ENCODE results near the gene PDCD6IP. TPM values are rescaled to one million over a fixed set of nuclear protein-coding genes. Genes with fewer than 3 reads are reported as not detected.

The PDCD6IP gene
- total and polyA plus RNA-seq, 2 experiments from 2014 or later, result 45.1 to 185 TPM

DNA sequence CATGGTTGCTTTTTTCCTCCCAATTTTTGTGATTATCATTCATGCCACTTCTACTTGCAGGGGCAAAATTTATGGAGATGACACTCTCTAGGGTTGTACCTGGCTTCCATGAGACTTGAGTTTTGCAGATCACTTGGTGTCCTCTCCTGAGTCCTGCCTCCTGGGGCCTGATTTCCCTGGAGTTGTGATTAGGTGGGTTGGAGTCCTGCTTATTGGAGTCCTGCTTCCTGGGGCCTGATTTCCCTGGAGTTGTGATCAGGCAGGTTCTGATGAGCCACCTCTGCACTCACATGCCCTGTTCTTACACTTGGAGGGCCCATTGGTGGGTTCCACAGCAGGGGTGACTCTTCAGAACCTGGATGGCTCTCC, 102.0 kb downstream of the PDCD6IP start (continued):
- TF ChIP-seq, protein P1, sequence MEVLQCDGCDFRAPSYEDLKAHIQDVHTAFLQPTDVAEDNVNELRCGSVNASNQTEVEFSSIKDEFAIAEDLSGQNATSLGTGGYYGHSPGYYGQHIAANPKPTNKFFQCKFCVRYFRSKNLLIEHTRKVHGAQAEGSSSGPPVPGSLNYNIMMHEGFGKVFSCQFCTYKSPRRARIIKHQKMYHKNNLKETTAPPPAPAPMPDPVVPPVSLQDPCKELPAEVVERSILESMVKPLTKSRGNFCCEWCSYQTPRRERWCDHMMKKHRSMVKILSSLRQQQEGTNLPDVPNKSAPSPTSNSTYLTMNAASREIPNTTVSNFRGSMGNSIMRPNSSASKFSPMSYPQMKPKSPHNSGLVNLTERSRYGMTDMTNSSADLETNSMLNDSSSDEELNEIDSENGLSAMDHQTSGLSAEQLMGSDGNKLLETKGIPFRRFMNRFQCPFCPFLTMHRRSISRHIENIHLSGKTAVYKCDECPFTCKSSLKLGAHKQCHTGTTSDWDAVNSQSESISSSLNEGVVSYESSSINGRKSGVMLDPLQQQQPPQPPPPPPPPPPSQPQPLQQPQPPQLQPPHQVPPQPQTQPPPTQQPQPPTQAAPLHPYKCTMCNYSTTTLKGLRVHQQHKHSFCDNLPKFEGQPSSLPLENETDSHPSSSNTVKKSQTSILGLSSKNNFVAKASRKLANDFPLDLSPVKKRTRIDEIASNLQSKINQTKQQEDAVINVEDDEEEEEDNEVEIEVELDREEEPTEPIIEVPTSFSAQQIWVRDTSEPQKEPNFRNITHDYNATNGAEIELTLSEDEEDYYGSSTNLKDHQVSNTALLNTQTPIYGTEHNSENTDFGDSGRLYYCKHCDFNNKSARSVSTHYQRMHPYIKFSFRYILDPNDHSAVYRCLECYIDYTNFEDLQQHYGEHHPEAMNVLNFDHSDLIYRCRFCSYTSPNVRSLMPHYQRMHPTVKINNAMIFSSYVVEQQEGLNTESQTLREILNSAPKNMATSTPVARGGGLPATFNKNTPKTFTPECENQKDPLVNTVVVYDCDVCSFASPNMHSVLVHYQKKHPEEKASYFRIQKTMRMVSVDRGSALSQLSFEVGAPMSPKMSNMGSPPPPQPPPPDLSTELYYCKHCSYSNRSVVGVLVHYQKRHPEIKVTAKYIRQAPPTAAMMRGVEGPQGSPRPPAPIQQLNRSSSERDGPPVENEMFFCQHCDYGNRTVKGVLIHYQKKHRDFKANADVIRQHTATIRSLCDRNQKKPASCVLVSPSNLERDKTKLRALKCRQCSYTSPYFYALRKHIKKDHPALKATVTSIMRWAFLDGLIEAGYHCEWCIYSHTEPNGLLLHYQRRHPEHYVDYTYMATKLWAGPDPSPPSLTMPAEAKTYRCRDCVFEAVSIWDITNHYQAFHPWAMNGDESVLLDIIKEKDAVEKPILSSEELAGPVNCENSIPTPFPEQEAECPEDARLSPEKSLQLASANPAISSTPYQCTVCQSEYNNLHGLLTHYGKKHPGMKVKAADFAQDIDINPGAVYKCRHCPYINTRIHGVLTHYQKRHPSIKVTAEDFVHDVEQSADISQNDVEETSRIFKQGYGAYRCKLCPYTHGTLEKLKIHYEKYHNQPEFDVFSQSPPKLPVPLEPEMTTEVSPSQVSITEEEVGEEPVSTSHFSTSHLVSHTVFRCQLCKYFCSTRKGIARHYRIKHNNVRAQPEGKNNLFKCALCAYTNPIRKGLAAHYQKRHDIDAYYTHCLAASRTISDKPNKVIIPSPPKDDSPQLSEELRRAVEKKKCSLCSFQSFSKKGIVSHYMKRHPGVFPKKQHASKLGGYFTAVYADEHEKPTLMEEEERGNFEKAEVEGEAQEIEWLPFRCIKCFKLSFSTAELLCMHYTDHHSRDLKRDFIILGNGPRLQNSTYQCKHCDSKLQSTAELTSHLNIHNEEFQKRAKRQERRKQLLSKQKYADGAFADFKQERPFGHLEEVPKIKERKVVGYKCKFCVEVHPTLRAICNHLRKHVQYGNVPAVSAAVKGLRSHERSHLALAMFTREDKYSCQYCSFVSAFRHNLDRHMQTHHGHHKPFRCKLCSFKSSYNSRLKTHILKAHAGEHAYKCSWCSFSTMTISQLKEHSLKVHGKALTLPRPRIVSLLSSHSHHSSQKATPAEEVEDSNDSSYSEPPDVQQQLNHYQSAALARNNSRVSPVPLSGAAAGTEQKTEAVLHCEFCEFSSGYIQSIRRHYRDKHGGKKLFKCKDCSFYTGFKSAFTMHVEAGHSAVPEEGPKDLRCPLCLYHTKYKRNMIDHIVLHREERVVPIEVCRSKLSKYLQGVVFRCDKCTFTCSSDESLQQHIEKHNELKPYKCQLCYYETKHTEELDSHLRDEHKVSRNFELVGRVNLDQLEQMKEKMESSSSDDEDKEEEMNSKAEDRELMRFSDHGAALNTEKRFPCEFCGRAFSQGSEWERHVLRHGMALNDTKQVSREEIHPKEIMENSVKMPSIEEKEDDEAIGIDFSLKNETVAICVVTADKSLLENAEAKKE (CRISPR knock-in tag; IDR thresholded peaks at IDR 0.05), result no peak
- TF ChIP-seq EZH2 (IDR thresholded peaks at IDR 0.05; ENCODE audit: low read depth, unreplicated experiment) (no peak), POLR2AphosphoS5 (IDR thresholded peaks at IDR 0.05; ENCODE audit: low read depth) (no peak), ZNF331 (CRISPR knock-in tag; IDR thresholded peaks at IDR 0.05; ENCODE audit: low read depth) (no peak)

DNA sequence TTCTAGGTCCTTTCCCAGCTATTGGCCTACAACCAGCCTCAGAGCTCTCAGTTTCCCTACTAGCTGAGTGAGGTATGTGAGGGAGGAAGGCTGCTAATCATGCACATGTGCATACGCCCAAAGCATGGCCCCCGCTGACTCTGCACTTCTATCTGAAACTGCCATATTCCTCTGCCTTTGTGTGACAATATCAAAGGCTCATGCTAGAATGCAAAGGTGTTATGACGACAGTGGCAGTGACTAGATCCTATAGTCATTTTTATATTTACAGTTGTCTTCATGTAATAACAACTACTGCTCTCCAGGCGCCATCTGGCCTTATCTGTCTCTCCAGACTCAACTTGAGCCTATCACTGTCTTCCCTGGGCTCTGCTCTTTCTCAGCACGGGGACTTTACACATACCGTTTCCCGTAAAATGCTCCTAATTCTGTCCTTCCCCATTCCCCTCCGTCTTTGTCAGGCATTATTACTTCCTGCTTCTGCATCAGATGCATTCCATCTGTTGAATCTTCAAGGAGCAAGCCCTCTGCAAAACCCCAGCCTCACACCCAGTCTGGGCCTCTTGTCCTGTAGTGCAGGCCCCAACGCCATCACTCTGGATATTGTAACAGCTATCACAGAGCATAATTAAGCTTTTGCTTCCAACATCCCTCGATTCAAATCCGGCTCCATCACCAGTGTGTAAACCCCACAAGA, 102.5 kb downstream of the PDCD6IP start:
- Histone ChIP-seq H3K27ac (ENCODE audit: low read depth) (no peak overlapping the region), H3K4me2 (no peak overlapping the region), H4K20me1 (replicated peaks; ENCODE audit: insufficient read depth) (no peaks in the 10 kb centered on the region), H3F3A (replicated peaks; ENCODE audit: low read depth) (no peaks in the 10 kb centered on the region), H3K9me2 (ENCODE audit: insufficient read depth) (no peaks in the 10 kb centered on the region; the same call in 1 of the 2 replicates), H3K79me2 (replicated peaks; ENCODE audit: insufficient read depth) (no peaks in the 10 kb centered on the region), H3K4me3 (no peak overlapping the region), H3K27me3 (ENCODE audit: insufficient read depth) (no peaks in the 10 kb centered on the region), H2AFZ (peak overlapping the region; percentile 23; the same call in 1 of the 2 replicates), H3K36me3 (ENCODE audit: insufficient read depth) (no peaks in the 10 kb centered on the region; the same call in 1 of the 2 replicates), H3K4me1 (ENCODE audit: insufficient read depth) (no peaks in the 10 kb centered on the region)
- Mint-ChIP-seq H3K27me3 (ENCODE audit: insufficient read depth, low read depth, poor library complexity) (peaks cover 4% of the 10 kb centered on the region), H3K9me3 (no peaks in the 10 kb centered on the region), H3K27ac (no peak overlapping the region), H3K4me1 (no peaks in the 10 kb centered on the region), H3K4me3 (no peak overlapping the region), H3K36me3 (ENCODE audit: low read depth) (no peaks in the 10 kb centered on the region; the same call in 2 of the 3 replicates)
- ATAC-seq (no peak), DNase-seq (ENCODE audit: low spot score) (no peak)
- TF ChIP-seq EZH2 (IDR thresholded peaks at IDR 0.05; ENCODE audit: low read depth, unreplicated experiment) (no peak), EZH2phosphoT487 (IDR thresholded peaks at IDR 0.05; ENCODE audit: unreplicated experiment) (no peak), NANOG (IDR thresholded peaks at IDR 0.05; ENCODE audit: borderline replicate concordance) (no peak)
- TF ChIP-seq, protein P2, sequence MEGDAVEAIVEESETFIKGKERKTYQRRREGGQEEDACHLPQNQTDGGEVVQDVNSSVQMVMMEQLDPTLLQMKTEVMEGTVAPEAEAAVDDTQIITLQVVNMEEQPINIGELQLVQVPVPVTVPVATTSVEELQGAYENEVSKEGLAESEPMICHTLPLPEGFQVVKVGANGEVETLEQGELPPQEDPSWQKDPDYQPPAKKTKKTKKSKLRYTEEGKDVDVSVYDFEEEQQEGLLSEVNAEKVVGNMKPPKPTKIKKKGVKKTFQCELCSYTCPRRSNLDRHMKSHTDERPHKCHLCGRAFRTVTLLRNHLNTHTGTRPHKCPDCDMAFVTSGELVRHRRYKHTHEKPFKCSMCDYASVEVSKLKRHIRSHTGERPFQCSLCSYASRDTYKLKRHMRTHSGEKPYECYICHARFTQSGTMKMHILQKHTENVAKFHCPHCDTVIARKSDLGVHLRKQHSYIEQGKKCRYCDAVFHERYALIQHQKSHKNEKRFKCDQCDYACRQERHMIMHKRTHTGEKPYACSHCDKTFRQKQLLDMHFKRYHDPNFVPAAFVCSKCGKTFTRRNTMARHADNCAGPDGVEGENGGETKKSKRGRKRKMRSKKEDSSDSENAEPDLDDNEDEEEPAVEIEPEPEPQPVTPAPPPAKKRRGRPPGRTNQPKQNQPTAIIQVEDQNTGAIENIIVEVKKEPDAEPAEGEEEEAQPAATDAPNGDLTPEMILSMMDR (conservative IDR thresholded peaks at IDR 0.05; ENCODE audit: low read depth in 2 of 2), result no peak
- TF ChIP-seq, protein P1 (CRISPR knock-in tag; IDR thresholded peaks at IDR 0.05), result no peak
